GM23248 (cell line): ENCODE data around the gene HAUS5. TPM values are rescaled to one million over a fixed set of nuclear protein-coding genes. Genes with fewer than 3 reads are reported as not detected.

Experiments
- DNase-seq: peaks from one replicate; pipeline ENCODE4 v3.0.0-alpha.2; 2015
- H2AFZ ChIP-seq: fragments of 200-600 bp; sonication (generic); 2 replicates; pipeline ENCODE4 v1.6.1; 2016; ENCODE audit warnings: antibody characterized with exemption
- H3F3A ChIP-seq: fragments of 200-600 bp; sonication (generic); 2 replicates; pipeline ENCODE4 v1.6.1; 2016; ENCODE audit warnings: mild to moderate bottlenecking, antibody characterized with exemption, mixed run types; ENCODE audit not compliant: insufficient read depth
- H3K27ac ChIP-seq: fragments of 200-600 bp; sonication (generic); 2 replicates; pipeline ENCODE4 v1.5.1; 2016; ENCODE audit warnings: mild to moderate bottlenecking
- H3K27me3 ChIP-seq: fragments of 200-600 bp; sonication (generic); replicated peaks from 2 replicates; pipeline ENCODE4 v1.6.1; 2016; ENCODE audit warnings: mild to moderate bottlenecking; ENCODE audit not compliant: insufficient read depth
- H3K36me3 ChIP-seq: fragments of 200-600 bp; sonication (generic); 2 replicates; pipeline ENCODE4 v1.6.1; 2016; ENCODE audit warnings: low read depth, mild to moderate bottlenecking
- H3K4me1 ChIP-seq: fragments of 200-600 bp; sonication (generic); 2 replicates; pipeline ENCODE4 v1.6.1; 2016; ENCODE audit warnings: mild to moderate bottlenecking; ENCODE audit not compliant: insufficient read depth
- H3K4me2 ChIP-seq: fragments of 200-600 bp; sonication (generic); one replicate; pipeline ENCODE4 v1.6.1; 2016; ENCODE audit warnings: mild to moderate bottlenecking; ENCODE audit not compliant: unreplicated experiment
- H3K4me3 ChIP-seq: fragments of 200-600 bp; sonication (generic); 2 replicates; pipeline ENCODE4 v1.5.1; 2016; ENCODE audit warnings: mild to moderate bottlenecking
- H3K79me2 ChIP-seq: fragments of 200-600 bp; sonication (generic); 2 replicates; pipeline ENCODE4 v1.6.1; 2016; ENCODE audit warnings: mild to moderate bottlenecking; ENCODE audit not compliant: insufficient read depth
- H3K9ac ChIP-seq: fragments of 200-600 bp; sonication (generic); 2 replicates; pipeline ENCODE4 v1.6.1; 2016; ENCODE audit warnings: mild to moderate bottlenecking
- H3K9me2 ChIP-seq: fragments of 200-600 bp; sonication (generic); 2 replicates; pipeline ENCODE4 v1.6.1; 2016; ENCODE audit warnings: mixed run types, mild to moderate bottlenecking, moderate library complexity; ENCODE audit not compliant: insufficient read depth
- H3K9me3 ChIP-seq: fragments of 200-600 bp; sonication (generic); one replicate; pipeline ENCODE4 v1.6.1; 2017; ENCODE audit warnings: low read depth
- H4K20me1 ChIP-seq: fragments of 200-600 bp; sonication (generic); 2 replicates; pipeline ENCODE4 v1.6.0; 2016; ENCODE audit not compliant: insufficient read depth
- EZH2 ChIP-seq: fragments of 200-600 bp; sonication (generic); IDR thresholded peaks from 2 replicates; pipeline ENCODE4 v1.6.1; 2018; ENCODE audit warnings: antibody characterized with exemption, mild to moderate bottlenecking; ENCODE audit not compliant: insufficient read depth, poor library complexity, severe bottlenecking
- EZH2phosphoT487 ChIP-seq: fragments of 200-600 bp; sonication (generic); IDR thresholded peaks from 2 replicates; pipeline ENCODE4 v1.6.1; 2018; ENCODE audit warnings: antibody characterized with exemption, moderate library complexity, mild to moderate bottlenecking, low read depth; ENCODE audit not compliant: insufficient read depth
- WGBS, 2 experiments: methylation state at CpG; one replicate each; pipeline ENCODE4 v1.1.6; 2015 to 2017; ENCODE audit warnings: low lambda C conversion rate in 2 of 2, low coverage in 1 of 2; ENCODE audit errors: missing lambda C conversion rate in 2 of 2; 5-methylcytosine and 5-hydroxymethylcytosine counted together
- in situ Hi-C: fragments of 300-500 bp; cut with MboI; formaldehyde crosslinking; loops from 2 replicates; pipeline ENCODE4 v1.15.0; 2020
- polyA plus RNA-seq: library from polyadenylated mRNA; unstranded; fragments of >200 nt; fragmentation: Nextera tagmentation; extraction: Ambion mirVana; gene quantifications from 2 replicates; pipeline ENCODE4 v1.2.1, GENCODE V29; 2016
- total RNA-seq: library from RNA; depleted of rRNA; stranded (reverse); fragments of >200 nt; shearing (Covaris generic); gene quantifications from 2 replicates; pipeline ENCODE4 v1.2.3, GENCODE V29; 2014

HAUS5 gene
- total and polyA plus RNA-seq, 2 experiments from 2014 or later, result 7.4 to 10.1 TPM

DNA sequence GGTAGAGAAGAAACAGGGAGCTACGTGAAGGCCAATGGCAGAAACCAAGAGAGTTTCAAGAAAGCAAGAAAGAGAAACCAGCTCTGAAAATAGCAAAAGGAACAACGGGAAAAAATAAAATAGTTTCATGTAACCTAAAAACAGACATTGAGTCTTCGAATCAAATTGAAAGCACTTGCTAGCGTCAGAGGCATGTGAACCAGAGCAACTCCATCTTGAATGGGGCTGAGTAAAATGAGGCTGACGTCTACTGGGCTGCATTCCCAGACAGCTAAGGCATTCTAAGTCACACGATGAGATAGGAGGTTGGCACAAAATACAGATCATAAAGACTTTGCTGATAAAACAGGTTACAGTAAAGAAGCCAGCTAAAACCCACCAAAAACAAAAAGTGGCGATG, 33.8 kb upstream of the HAUS5 start:
- no peaks in the 10 kb centered on the region for H3F3A ChIP-seq
- no peaks in the 10 kb centered on the region for H3K9me3 ChIP-seq
- 19 to 26% methylated on average over 7 of the region's 7 CpGs for WGBS, 2 experiments
- no peak overlapping the region for H3K9ac ChIP-seq
- no peak for DNase-seq
- H3K4me3 ChIP-seq, result no peak overlapping the region
- no peaks in the 10 kb centered on the region for H3K79me2 ChIP-seq
- H3K4me1 ChIP-seq, result no peaks in the 10 kb centered on the region
- no peaks in the 10 kb centered on the region for H3K36me3 ChIP-seq
- H3K27me3 ChIP-seq, result 0 out of 2 replicates have a peak, but pooled peaks cover 3% of the 10 kb centered on the region
- no peaks in the 10 kb centered on the region for H4K20me1 ChIP-seq
- no peaks in the 10 kb centered on the region for H3K9me2 ChIP-seq
- no peak overlapping the region for H2AFZ ChIP-seq
- no peak overlapping the region for H3K27ac ChIP-seq
- TF ChIP-seq EZH2, result no peak
- TF ChIP-seq EZH2phosphoT487, result no peak
- no peak overlapping the region for H3K4me2 ChIP-seq
- in situ Hi-C loops, result no loop called here

DNA sequence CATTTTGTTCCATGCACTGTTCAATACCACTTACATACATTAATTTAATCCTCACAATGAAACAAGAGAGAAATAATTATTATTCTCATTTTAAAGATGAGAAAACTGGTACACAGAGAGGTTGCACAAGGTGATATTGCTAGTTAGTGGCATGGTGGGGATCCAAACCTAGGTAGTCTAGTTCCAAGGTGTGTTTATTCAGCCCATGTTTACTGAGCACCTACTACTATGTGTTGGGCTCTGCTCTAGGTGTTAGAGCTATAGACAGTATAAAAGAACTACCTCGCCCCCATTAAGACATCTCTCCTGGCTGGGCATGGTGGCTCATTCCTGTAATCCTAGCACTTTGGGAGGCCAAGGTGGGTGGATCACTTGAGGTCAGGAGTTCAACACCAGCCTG, 29.8 kb upstream of the HAUS5 start:
- no peak overlapping the region for H3K9ac ChIP-seq

DNA sequence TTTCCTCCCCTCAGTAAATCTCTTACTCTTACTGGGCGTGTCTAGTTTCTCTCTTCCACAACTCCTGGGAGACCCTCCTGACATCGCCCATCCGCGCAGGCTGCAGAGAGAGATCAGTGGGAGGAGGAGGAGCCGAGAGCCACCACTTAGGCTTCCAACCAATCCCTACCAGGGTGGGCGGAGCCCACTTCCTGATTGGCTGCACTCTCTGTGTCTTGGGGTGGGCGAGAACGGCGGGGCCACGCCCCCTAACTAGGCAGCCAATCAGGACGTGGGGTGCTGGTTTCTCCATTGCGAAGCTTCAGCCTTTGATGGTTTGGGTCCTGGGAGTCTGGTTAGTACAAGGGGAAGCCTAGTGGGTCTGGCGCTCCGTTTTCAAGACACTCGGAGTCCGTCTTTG, 26.7 kb upstream of the HAUS5 start, which contains the start of gene PMIS2:
Gene PMIS2, plus strand, starts transcription at position 326 of the 400 bp plus-strand sequence. CDS start 87 bp downstream, outside the sequence.
- Histone ChIP-seq H3K27me3 (peaks cover 23% of the 10 kb centered on the region), H3K4me2 (no peak within 1 kb of the TSS), H3K9me2 (no peaks in the 10 kb centered on the region), H3K27ac (no peak within 1 kb of the TSS), H3K4me3 (no peak within 1 kb of the TSS), H3K36me3 (no peaks in the 10 kb centered on the region), H3K4me1 (no peaks in the 10 kb centered on the region), H4K20me1 (no peaks in the 10 kb centered on the region), H3K9ac (no peak within 1 kb of the TSS), H3F3A (no peaks in the 10 kb centered on the region), H3K9me3 (no peaks in the 10 kb centered on the region), H3K79me2 (no peaks in the 10 kb centered on the region), H2AFZ (no peak within 1 kb of the TSS)
- TF ChIP-seq EZH2phosphoT487, result no peak
- no peak for TF ChIP-seq EZH2
- WGBS, 2 experiments, result 39 to 42% methylated on average over 16 of the region's 16 CpGs
- DNase-seq, result no peak
- in situ Hi-C loops, result no loop called here

More for the DNA sequence above, 29.8 kb upstream of the HAUS5 start:
- Histone ChIP-seq H3K9me2 (no peaks in the 10 kb centered on the region), H3K27ac (no peak overlapping the region), H3K4me1 (no peaks in the 10 kb centered on the region), H3K36me3 (no peaks in the 10 kb centered on the region), H3K4me3 (no peak overlapping the region), H3K4me2 (no peak overlapping the region), H2AFZ (no peak overlapping the region), H3F3A (no peaks in the 10 kb centered on the region), H4K20me1 (no peaks in the 10 kb centered on the region), H3K27me3 (peaks cover 13% of the 10 kb centered on the region; the same call in 1 of the 2 replicates), H3K9me3 (no peaks in the 10 kb centered on the region), H3K79me2 (no peaks in the 10 kb centered on the region)
- no peak for DNase-seq
- TF ChIP-seq EZH2 (no peak), EZH2phosphoT487 (no peak)
- WGBS, 2 experiments, result 21 to 25% methylated on average over 1 of the region's 1 CpG
- in situ Hi-C loops, result no loop called here

DNA sequence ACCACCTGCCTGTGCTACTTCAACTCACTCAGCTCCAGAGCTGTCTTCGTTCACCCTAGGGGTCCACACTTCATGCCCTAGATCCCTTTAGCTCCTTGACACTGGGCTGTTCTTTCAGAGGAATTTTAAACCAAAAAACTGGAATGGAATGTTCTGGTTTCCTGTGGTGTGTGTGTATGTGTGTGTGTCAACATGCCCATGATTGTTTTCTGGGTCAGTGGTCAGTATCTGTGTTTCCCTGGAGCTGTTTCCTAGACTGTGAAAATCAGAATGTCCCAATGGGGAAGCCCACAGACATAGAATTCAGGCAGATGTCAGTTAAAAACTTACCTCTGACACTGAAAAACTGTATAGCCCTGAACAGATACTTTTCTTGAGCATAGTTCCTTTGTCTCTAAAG, 25.2 kb upstream of the HAUS5 start:
- H4K20me1 ChIP-seq, result no peaks in the 10 kb centered on the region
- H3K27me3 ChIP-seq, result peaks cover 20% of the 10 kb centered on the region
- no peaks in the 10 kb centered on the region for H3K4me1 ChIP-seq
- no peak overlapping the region for H3K27ac ChIP-seq
- no peak overlapping the region for H3K4me3 ChIP-seq
- H3K9me2 ChIP-seq, result no peaks in the 10 kb centered on the region
- no peak overlapping the region for H2AFZ ChIP-seq
- no peak for DNase-seq
- TF ChIP-seq EZH2 (no peak), EZH2phosphoT487 (no peak)
- 0 to 14% methylated on average over 1 of the region's 1 CpG for WGBS, 2 experiments
- no peaks in the 10 kb centered on the region for H3K36me3 ChIP-seq
- no peaks in the 10 kb centered on the region for H3K9me3 ChIP-seq
- H3K79me2 ChIP-seq, result no peaks in the 10 kb centered on the region
- no peak overlapping the region for H3K9ac ChIP-seq
- in situ Hi-C loops, result no loop called here
- H3F3A ChIP-seq, result no peaks in the 10 kb centered on the region
- H3K4me2 ChIP-seq, result no peak overlapping the region

DNA sequence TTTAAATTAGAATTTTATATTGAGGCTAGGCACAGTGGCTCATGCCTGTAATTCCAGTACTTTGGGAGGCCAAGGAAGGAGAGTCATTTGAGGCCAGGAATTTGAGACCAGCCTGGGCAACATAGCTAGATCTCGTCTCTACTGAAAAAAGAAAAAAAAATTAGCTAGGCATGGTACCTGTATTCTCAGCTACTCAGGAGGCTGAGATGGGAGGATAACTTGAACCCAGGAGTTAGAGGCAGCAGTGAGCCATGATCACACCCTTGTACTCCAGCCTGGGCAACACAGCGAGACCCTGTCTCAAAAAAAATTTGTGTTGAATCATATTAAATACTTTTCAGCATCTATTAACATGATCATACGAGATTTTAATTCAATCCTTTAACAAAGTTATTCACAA, 21.7 kb upstream of the HAUS5 start:
- WGBS, 2 experiments, result 30 to 41% methylated on average over 3 of the region's 3 CpGs
- in situ Hi-C loops, result no loop called here

More for the DNA sequence above, 21.7 kb upstream of the HAUS5 start:
- Histone ChIP-seq H3K27ac (no peak overlapping the region), H3K4me1 (no peaks in the 10 kb centered on the region), H3K79me2 (no peaks in the 10 kb centered on the region), H3K4me3 (no peak overlapping the region), H3K4me2 (no peak overlapping the region), H3K9me3 (no peaks in the 10 kb centered on the region), H3K36me3 (no peaks in the 10 kb centered on the region), H3F3A (no peaks in the 10 kb centered on the region), H2AFZ (no peak overlapping the region), H3K27me3 (peaks cover 15% of the 10 kb centered on the region), H3K9ac (no peak overlapping the region), H4K20me1 (no peaks in the 10 kb centered on the region), H3K9me2 (no peaks in the 10 kb centered on the region)
- TF ChIP-seq EZH2 (no peak), EZH2phosphoT487 (no peak)
- DNase-seq, result no peak
